ENCODE measurements around the gene ECT2.

Gene ECT2

DNA sequence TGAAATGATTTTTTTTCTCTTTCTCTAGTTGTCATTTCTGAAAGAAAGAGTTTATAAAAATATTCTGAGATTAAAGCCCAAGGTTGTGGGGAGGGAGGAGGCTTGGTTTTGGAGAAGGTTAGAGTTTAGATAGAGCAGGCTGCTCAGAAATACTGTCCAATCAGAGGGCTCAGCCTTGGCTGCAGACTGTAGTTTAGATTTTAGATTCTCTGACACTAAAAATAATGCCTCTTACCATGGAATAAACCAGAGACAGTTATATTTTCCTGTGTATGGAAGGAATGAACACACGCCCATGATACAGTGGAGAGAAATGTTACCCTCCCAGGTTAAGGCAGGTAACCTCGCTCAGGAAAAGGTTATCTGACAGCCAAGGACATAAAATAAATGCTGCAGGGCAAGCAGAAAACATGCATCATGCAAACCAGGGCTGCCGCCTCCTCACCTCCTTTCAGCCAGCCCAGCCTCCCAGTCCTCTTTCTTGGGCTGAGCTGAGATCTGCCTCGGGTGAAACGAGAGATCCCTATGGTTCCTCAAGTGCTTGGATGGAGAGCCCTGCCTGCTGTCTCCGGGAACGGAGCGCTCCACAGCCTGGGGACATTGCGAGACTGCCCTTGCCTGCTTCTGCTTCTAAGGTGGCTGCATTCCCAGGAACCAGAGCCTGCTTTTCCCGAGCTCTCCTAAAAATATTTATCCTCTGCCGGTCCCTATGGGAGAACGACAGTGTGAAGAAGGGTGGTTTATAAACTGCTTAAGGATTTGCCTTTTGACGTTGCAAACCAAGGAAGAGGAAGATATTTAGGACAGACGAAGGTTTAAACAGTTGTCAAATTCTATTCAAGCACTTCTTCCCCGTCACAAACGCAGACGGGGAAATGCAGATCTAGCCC is 40.5 kb upstream of the ECT2 start:
- Histone ChIP-seq H3K4me3 (ENCODE audit: low read depth, low read length) (peak overlapping the region; percentile 98), H3K27me3 (replicated peaks) (no peaks in the 10 kb centered on the region), H3K27ac (peak overlapping the region; percentile 83), H3K36me3 (replicated peaks) (no peaks in the 10 kb centered on the region)
- DNase-seq = peak; percentile 24
- TF ChIP-seq, protein P1, sequence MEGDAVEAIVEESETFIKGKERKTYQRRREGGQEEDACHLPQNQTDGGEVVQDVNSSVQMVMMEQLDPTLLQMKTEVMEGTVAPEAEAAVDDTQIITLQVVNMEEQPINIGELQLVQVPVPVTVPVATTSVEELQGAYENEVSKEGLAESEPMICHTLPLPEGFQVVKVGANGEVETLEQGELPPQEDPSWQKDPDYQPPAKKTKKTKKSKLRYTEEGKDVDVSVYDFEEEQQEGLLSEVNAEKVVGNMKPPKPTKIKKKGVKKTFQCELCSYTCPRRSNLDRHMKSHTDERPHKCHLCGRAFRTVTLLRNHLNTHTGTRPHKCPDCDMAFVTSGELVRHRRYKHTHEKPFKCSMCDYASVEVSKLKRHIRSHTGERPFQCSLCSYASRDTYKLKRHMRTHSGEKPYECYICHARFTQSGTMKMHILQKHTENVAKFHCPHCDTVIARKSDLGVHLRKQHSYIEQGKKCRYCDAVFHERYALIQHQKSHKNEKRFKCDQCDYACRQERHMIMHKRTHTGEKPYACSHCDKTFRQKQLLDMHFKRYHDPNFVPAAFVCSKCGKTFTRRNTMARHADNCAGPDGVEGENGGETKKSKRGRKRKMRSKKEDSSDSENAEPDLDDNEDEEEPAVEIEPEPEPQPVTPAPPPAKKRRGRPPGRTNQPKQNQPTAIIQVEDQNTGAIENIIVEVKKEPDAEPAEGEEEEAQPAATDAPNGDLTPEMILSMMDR (IDR thresholded peaks at IDR 0.05; ENCODE audit: low read depth, low read length, missing control alignments) = no peak
- in situ Hi-C loops (cut with HindIII; ENCODE audit: low pct_ligation_motif_present, low sequenced_read_pairs) = no loop called here

GRCh38 chr3:172710664-172711453 is 39.7 kb upstream of the ECT2 start, which contains the start of gene NCEH1:
Gene NCEH1 (minus strand): TSS chr3:172711067. CDS start chr3:172710984, 83 bp downstream.
- in situ Hi-C loops (cut with HindIII; ENCODE audit: low pct_ligation_motif_present, low sequenced_read_pairs) = no loop called here
- H3K4me3 ChIP-seq (ENCODE audit: low read depth, low read length) = peak within 1 kb of the TSS; percentile 98
- H3K27ac ChIP-seq = peak within 1 kb of the TSS; percentile 83
- TF ChIP-seq, protein P1 (IDR thresholded peaks at IDR 0.05; ENCODE audit: low read depth, low read length, missing control alignments) = peak; percentile 87
- no peaks in the 10 kb centered on the region for H3K36me3 ChIP-seq (replicated peaks)
- no peaks in the 10 kb centered on the region for H3K27me3 ChIP-seq (replicated peaks)
- DNase-seq = peak; percentile 96

- Histone ChIP-seq H3K27ac (peak overlapping the region; percentile 83), H3K4me3 (ENCODE audit: low read depth, low read length) (peak overlapping the region; percentile 98), H3K36me3 (replicated peaks) (no peaks in the 10 kb centered on the region), H3K27me3 (replicated peaks) (no peaks in the 10 kb centered on the region)
- in situ Hi-C loops (cut with HindIII; ENCODE audit: low pct_ligation_motif_present, low sequenced_read_pairs) = no loop called here
- TF ChIP-seq, protein P1 (IDR thresholded peaks at IDR 0.05; ENCODE audit: low read depth, low read length, missing control alignments) = no peak
- no peak for DNase-seq
Measured at GRCh38 chr3:172711454-172711795, 39.1 kb upstream of the ECT2 start.

DNA sequence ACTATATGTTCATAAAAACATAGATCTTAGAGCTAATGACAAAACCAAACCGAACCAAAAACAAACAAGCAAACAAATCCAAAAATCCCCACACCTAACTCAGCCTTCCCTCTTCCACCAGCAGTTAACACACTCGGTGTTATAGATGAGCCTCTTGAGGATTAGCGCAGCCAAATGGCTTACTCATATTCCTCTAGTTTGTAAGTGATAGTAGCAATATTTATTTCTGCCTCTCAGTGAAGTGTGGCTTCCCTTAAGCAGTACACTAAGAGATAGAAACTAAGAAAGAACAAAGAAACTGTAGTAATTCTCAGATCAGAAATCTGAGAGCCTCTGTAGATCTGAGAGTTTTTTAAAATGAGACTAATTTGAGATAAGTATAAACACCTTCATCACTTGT is 37.2 kb upstream of the ECT2 start:
- Histone ChIP-seq H3K4me3 (ENCODE audit: low read depth, low read length) (no peak overlapping the region), H3K27ac (no peak overlapping the region), H3K27me3 (replicated peaks) (no peaks in the 10 kb centered on the region), H3K36me3 (replicated peaks) (no peaks in the 10 kb centered on the region)
- in situ Hi-C loops (cut with HindIII; ENCODE audit: low pct_ligation_motif_present, low sequenced_read_pairs) = no loop called here
- TF ChIP-seq, protein P1 (IDR thresholded peaks at IDR 0.05; ENCODE audit: low read depth, low read length, missing control alignments) = no peak
- no peak for DNase-seq

DNA sequence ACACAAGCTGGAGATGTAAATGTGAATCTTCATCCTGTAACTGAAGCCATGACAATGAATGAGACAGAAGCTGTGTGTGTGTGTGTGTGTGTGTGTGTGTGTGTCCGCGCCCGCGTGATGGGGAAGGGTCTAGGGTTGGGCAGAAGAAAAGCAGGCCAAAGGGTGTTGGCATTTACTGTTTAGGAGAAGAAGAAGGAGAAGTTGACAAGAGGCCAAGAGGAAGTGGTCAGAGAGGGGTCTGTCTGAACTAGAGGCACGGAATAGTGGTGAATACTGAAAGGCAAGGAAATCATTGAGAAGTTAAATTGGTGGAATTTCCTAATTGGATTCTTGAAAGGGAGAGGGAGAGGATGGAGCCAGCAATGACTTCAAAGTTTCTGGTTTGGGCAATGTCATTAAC is 34.0 kb upstream of the ECT2 start:
- Histone ChIP-seq H3K4me3 (ENCODE audit: low read depth, low read length) (no peak overlapping the region), H3K27ac (no peak overlapping the region), H3K36me3 (replicated peaks) (no peaks in the 10 kb centered on the region), H3K27me3 (replicated peaks) (no peaks in the 10 kb centered on the region)
- TF ChIP-seq, protein P1 (IDR thresholded peaks at IDR 0.05; ENCODE audit: low read depth, low read length, missing control alignments) = no peak
- in situ Hi-C loops (cut with HindIII; ENCODE audit: low pct_ligation_motif_present, low sequenced_read_pairs) = no loop called here
- no peak for DNase-seq
